ENCODE data around the gene UBR3. TPM values are rescaled to one million over a fixed set of nuclear protein-coding genes. Genes with fewer than 3 reads are reported as not detected.

Gene UBR3
- polyA plus RNA-seq, 1 donor from 2014 or later, result 75.2 TPM

GRCh38 chr2:169860149-169860548 lies 32.9 kb downstream of the UBR3 start:
- Histone ChIP-seq H3K4me3 (ENCODE audit: low read length) (no peak overlapping the region), H3K27ac (ENCODE audit: low read length) (no peak overlapping the region), H3K79me2 (replicated peaks; ENCODE audit: insufficient read depth, low read length) (peaks cover 32% of the 10 kb centered on the region), H3K9ac (ENCODE audit: low read length) (no peak overlapping the region), H2AFZ (ENCODE audit: low read depth, low read length) (no peak overlapping the region), H3K4me2 (ENCODE audit: low read length) (no peak overlapping the region), H3K9me2 (ENCODE audit: insufficient read depth, low read length) (no peaks in the 10 kb centered on the region), H3F3A (ENCODE audit: insufficient read depth, low read length, poor library complexity, severe bottlenecking) (no peaks in the 10 kb centered on the region), H3K9me3 (ENCODE audit: low read length) (no peaks in the 10 kb centered on the region), H4K20me1 (ENCODE audit: insufficient read depth) (no peaks in the 10 kb centered on the region), H3K27me3 (ENCODE audit: insufficient read depth, low read depth, low read length) (no peaks in the 10 kb centered on the region), H3K36me3 (ENCODE audit: insufficient read depth, low read length) (no peaks in the 10 kb centered on the region)
- TF ChIP-seq EP300 (conservative IDR thresholded peaks at IDR 0.05; ENCODE audit: poor library complexity, severe bottlenecking) (no peak), REST (IDR thresholded peaks at IDR 0.05; ENCODE audit: borderline replicate concordance) (no peak), RAD21 (conservative IDR thresholded peaks at IDR 0.05) (no peak), EZH2 (IDR thresholded peaks at IDR 0.05; ENCODE audit: borderline replicate concordance, insufficient read depth, low read length, poor library complexity, severe bottlenecking) (no peak), TAF1 (IDR thresholded peaks at IDR 0.05; ENCODE audit: low read depth) (no peak), SMC3 (conservative IDR thresholded peaks at IDR 0.05; ENCODE audit: poor library complexity) (no peak), POLR2AphosphoS5 (IDR thresholded peaks at IDR 0.05) (no peak), MXI1 (conservative IDR thresholded peaks at IDR 0.05; ENCODE audit: poor library complexity, severe bottlenecking) (no peak)
- TF ChIP-seq, protein P1, sequence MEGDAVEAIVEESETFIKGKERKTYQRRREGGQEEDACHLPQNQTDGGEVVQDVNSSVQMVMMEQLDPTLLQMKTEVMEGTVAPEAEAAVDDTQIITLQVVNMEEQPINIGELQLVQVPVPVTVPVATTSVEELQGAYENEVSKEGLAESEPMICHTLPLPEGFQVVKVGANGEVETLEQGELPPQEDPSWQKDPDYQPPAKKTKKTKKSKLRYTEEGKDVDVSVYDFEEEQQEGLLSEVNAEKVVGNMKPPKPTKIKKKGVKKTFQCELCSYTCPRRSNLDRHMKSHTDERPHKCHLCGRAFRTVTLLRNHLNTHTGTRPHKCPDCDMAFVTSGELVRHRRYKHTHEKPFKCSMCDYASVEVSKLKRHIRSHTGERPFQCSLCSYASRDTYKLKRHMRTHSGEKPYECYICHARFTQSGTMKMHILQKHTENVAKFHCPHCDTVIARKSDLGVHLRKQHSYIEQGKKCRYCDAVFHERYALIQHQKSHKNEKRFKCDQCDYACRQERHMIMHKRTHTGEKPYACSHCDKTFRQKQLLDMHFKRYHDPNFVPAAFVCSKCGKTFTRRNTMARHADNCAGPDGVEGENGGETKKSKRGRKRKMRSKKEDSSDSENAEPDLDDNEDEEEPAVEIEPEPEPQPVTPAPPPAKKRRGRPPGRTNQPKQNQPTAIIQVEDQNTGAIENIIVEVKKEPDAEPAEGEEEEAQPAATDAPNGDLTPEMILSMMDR (IDR thresholded peaks at IDR 0.05; ENCODE audit: poor library complexity, severe bottlenecking), result no peak

GRCh38 chr2:169862816-169863215 lies 35.6 kb downstream of the UBR3 start:
- Histone ChIP-seq H3K9me2 (ENCODE audit: insufficient read depth, low read length) (no peaks in the 10 kb centered on the region), H3K9ac (ENCODE audit: low read length) (no peak overlapping the region), H3K4me2 (ENCODE audit: low read length) (no peak overlapping the region), H3F3A (ENCODE audit: insufficient read depth, low read length, poor library complexity, severe bottlenecking) (no peaks in the 10 kb centered on the region), H3K4me3 (ENCODE audit: low read length) (no peak overlapping the region), H3K79me2 (replicated peaks; ENCODE audit: insufficient read depth, low read length) (peaks cover 38% of the 10 kb centered on the region), H3K36me3 (ENCODE audit: insufficient read depth, low read length) (no peaks in the 10 kb centered on the region), H2AFZ (ENCODE audit: low read depth, low read length) (no peak overlapping the region), H3K9me3 (ENCODE audit: low read length) (no peaks in the 10 kb centered on the region), H3K27me3 (ENCODE audit: insufficient read depth, low read depth, low read length) (no peaks in the 10 kb centered on the region), H3K27ac (ENCODE audit: low read length) (no peak overlapping the region), H4K20me1 (ENCODE audit: insufficient read depth) (no peaks in the 10 kb centered on the region)
- no peak for TF ChIP-seq EP300 (conservative IDR thresholded peaks at IDR 0.05; ENCODE audit: poor library complexity, severe bottlenecking)
- TF ChIP-seq POLR2AphosphoS5 (IDR thresholded peaks at IDR 0.05), result no peak
- TF ChIP-seq MXI1 (conservative IDR thresholded peaks at IDR 0.05; ENCODE audit: poor library complexity, severe bottlenecking), result no peak
- TF ChIP-seq, protein P1 (IDR thresholded peaks at IDR 0.05; ENCODE audit: poor library complexity, severe bottlenecking), result no peak
- no peak for TF ChIP-seq EZH2 (IDR thresholded peaks at IDR 0.05; ENCODE audit: borderline replicate concordance, insufficient read depth, low read length, poor library complexity, severe bottlenecking)
- TF ChIP-seq RAD21 (conservative IDR thresholded peaks at IDR 0.05), result no peak
- no peak for TF ChIP-seq TAF1 (IDR thresholded peaks at IDR 0.05; ENCODE audit: low read depth)
